GM18502 (cell line): Measurements from ENCODE around the gene TFB1M.
"Not testable (repeated sequence)": the region's sequence is repeated elsewhere in the genome, so short reads cannot be mapped to it uniquely, and the experiment has no call there.

ENCODE experiments used
- ATAC-seq: cut with Tn5 transposase; IDR thresholded peaks from one replicate; pipeline ENCODE4 v1.9.1; 2021; ENCODE audit warnings: mild to moderate bottlenecking; ENCODE audit not compliant: unreplicated experiment, poor library complexity

TFB1M gene

GRCh38 chr6:155330133-155330734, 15.9 kb upstream of the TFB1M start:
- ATAC-seq: no peak

- no peak for ATAC-seq
Observed at GRCh38 chr6:155329460-155330132, 15.3 kb upstream of the TFB1M start.

DNA sequence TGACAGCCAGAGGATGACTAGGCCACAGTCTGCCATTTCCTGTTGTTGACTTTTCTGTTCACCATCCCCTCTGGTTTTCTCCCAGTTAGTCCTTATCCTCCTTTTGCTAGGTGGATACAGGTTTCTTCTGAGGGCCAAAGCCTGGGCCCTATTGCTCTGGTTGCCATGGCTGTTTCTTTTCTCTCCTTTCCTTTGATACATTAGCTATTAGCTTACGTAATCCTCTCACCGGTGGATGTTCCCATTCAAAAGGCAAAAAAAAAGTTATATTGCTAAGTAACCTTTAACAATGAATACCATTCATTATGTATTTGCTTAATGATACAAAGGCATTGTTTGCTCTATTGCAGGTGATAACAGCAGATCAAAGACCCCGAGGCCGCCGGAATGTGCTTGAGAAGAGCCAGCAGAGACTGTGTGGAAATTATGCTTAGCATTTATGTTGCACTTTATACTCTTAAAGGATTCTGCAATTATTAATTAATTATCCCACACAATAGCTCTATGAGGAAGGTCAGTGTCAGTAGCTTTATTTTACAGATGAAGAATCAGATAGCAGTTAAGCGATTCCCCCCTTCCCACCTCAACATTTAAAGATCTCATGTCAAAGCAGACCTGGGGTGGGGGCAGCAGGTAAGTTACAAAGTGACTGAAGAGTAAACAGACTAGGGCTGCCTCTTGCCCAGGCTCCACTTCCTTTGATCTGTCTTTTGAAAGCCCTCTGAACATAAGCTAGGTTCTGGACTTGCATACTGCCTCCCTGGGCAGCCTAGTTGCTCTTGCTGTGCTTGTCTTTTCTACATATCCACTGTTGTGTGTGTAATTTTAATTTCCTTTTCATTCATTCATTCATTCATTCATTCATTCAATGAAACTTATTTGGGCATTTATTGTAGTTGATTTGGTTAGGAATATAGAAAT, 14.5 kb upstream of the TFB1M start:
- ATAC-seq: no peak

DNA sequence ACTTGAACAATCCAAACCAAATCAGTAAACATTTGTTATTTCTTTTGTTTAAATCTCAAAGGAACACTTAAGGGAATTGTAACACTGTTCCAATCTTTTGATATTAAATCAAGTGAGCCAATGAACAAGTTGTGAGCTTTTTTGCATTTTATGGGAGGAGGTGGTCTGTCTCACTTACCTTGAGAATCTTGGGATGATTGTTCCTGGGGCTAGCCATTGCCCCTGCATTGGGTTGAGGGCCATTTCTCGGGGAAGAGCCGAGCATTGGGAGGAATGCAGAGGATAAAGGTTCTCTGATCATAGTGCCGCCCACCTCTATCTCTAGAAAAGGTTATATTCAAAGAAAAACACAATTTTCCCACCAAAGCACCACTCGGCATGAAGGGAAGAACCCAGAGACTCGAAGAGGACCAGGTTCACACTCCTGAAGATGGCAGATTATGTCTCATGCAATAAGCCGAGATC, 13.8 kb upstream of the TFB1M start:
- no peak for ATAC-seq

DNA sequence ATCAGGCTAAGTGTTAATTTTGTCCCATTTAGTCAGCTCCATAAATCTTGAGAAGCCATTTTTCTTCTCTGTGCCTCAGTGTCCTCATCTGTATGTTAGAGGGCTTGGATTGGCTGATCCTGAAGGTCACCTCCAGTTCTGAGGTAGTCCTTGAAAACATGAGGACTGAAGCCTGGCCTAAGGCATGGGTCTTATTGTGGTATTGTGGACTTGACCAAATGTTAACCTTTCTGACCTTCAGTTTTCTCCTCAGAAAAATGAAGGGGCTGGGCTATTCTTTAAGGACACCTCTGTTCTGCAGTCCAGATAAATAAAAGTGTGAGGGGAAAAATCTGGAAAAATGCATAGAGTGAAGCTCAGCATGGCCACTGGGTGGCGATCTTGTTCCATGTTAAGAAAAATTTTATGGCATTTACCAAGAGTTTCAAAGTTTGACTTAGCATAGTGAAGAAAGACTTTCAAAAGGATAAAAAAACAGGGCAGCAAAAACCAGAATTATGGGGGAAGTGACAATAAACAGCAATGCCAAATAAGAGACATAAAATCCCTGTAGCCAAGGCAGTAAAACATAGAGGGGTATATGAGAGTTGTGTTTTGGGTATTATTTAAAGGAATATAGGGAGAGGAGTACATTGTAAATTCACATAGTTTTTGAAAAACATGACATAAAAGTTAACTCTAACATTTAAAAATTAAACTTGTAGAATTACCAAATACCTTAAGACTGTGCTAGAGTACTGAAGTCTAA, 13.2 kb upstream of the TFB1M start:
- peak; percentile 74 for ATAC-seq

DNA sequence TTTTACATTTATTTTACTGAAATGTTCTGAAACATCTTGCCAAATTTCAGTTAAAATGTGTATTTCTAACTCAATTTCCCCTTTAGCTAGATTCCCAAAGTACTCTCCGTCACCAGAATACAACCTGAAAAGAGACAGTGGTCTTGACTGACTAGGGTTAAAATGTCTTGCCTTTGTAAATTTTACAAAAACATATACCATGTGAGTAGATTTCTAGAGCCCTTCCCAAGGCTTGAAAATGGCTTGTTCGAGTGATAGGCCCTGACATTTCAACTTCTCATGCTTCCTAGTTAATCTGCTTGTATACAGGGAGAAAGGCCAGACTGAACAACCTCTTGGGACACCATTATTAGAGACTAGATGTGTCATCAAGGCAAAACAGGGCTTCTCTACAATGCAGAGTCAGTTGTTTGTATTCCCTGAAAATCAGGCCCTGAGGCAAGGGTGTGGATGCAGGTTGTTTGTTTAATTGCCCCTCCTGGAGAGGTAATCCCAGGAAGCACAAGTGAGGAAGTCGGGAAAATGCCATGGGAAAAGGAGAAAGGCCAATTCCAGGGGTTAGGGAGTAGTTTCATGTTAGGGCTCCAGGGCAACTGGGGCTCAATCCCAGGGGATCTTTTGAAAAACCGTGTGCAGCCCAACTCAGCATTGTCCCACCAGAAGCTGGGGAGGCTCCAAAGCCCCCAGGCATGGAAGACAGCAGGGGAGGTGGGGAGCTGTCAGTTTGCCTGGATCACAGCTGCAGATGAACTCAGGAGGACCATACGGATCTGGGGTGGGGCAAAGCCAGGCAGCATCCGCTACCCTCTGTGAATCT, 11.6 kb upstream of the TFB1M start:
- no peak for ATAC-seq

DNA sequence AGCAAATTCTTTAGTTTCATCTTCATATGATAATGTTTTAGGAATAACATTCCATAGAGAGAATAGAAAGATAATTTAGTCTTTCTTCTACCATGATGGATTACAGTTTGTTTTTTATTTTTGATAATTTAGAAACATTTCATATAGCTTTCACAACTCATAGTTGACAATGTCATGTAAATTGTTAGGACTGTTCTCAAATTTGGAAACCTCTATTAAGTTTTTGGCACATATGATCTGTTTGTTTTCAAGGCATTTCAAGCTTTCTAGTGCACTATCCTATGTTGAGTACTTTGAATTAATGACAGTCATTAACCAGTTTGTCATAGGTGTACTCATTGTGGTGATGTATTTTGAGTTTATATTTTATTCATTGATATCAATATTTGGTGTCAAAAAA, 10.7 kb upstream of the TFB1M start:
- ATAC-seq: no peak

GRCh38 chr6:155324172-155324571, 9.9 kb upstream of the TFB1M start:
- no peak for ATAC-seq

GRCh38 chr6:155319902-155320301, 5.6 kb upstream of the TFB1M start:
- ATAC-seq: peak; percentile 51

GRCh38 chr6:155317186-155317585, 2.9 kb upstream of the TFB1M start:
- ATAC-seq: no peak

DNA sequence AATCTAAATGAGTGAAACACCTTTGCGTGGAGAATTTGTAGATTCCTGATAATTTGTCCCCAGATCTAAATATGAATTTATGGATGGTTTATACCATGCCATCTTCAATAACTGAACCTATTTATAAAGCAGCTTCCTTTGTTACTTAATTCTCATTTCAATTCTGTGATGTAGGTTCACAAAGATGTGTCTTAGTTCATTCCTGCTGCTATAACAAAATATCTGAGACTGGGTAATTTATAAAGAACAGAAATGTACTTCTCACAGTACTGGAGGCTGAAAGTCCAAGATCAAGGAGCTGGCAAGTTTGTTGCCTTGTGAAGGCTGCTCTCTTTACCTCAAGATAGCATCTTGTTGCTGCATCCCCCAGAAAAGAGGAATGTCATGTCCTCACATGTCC, 2.1 kb upstream of the TFB1M start:
- ATAC-seq: no peak

DNA sequence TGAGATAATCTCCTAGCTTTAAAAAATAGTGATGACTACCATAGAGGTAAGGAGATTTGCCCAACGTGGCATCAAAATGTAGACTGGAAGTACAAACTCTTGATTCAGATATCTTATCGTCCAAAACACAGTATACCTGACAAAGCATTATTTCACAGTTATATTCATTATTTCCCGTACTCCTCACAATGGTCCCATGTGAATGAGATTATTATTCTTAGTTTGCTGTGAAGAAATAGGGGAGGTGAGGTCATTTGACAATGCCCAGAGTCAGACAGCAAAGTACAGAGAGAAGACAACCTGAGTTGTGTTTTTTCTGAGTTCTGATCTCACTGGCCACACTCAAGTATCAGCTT, 1.2 kb upstream of the TFB1M start:
- no peak for ATAC-seq

GRCh38 chr6:155314773-155315515, 660 bp upstream of the TFB1M start:
- peak; percentile 56 for ATAC-seq

GRCh38 chr6:155313602-155314091, 637 bp downstream of the TFB1M start:
- ATAC-seq: peak; percentile 25

- not testable (repeated sequence) for ATAC-seq
Observed at GRCh38 chr6:155312950-155313349, 1.3 kb downstream of the TFB1M start.

- no peak for ATAC-seq
Observed at GRCh38 chr6:155311583-155311982, 2.7 kb downstream of the TFB1M start.

- ATAC-seq: no peak
Observed at GRCh38 chr6:155311086-155311485, 3.2 kb downstream of the TFB1M start.

GRCh38 chr6:155310596-155310995, 3.7 kb downstream of the TFB1M start:
- ATAC-seq: no peak

- no peak for ATAC-seq
Observed at GRCh38 chr6:155309150-155309549, 5.1 kb downstream of the TFB1M start.
